SU-DHL-6 (cell line): ENCODE measurements around the gene TSKS.

Experiments
- H2AFZ ChIP-seq: fragments of 200-600 bp; sonication (generic); 2 replicates; pipeline ENCODE4 v1.6.1; 2014; ENCODE audit warnings: low read depth, mild to moderate bottlenecking, moderate library complexity, mixed read lengths, antibody characterized with exemption, low read length; ENCODE audit not compliant: severe bottlenecking
- H3F3A ChIP-seq: fragments of 200-600 bp; shearing (Covaris generic); 2 replicates; pipeline ENCODE4 v1.6.0; 2016; ENCODE audit warnings: antibody characterized with exemption, mild to moderate bottlenecking; ENCODE audit not compliant: insufficient read depth
- H3K27ac ChIP-seq: fragments of 200-600 bp; sonication (generic); 2 replicates; pipeline ENCODE4 v1.5.1; 2016; ENCODE audit warnings: low read depth, mild to moderate bottlenecking, low read length, moderate library complexity, mixed read lengths
- H3K27me3 ChIP-seq: fragments of 200-600 bp; sonication (generic), shearing (Covaris generic); 2 replicates; pipeline ENCODE4 v1.6.0; 2014; ENCODE audit warnings: mild to moderate bottlenecking, low read length
- H3K36me3 ChIP-seq: fragments of 200-600 bp; sonication (generic); 2 replicates; pipeline ENCODE4 v1.6.1; 2014; ENCODE audit warnings: mild to moderate bottlenecking, low read length, mixed read lengths
- H3K4me2 ChIP-seq: fragments of 300-600, 200-600 bp; shearing (Covaris generic), sonication (generic); 2 replicates; pipeline ENCODE4 v1.6.0; 2014; ENCODE audit warnings: low read length, low read depth, mild to moderate bottlenecking; ENCODE audit not compliant: poor library complexity, severe bottlenecking
- H3K4me3 ChIP-seq: fragments of 200-600 bp; sonication (generic); 2 replicates; pipeline ENCODE4 v1.5.1; 2014; ENCODE audit warnings: antibody characterized with exemption, low read length, mild to moderate bottlenecking, mixed read lengths; ENCODE audit not compliant: insufficient read depth, poor library complexity, severe bottlenecking
- H3K79me2 ChIP-seq: fragments of 200-600 bp; sonication (generic); 2 replicates; pipeline ENCODE4 v1.6.1; 2014; ENCODE audit warnings: mild to moderate bottlenecking, low read length, moderate library complexity; ENCODE audit not compliant: insufficient read depth
- H3K9ac ChIP-seq: fragments of 200-600 bp; sonication (generic); 2 replicates; pipeline ENCODE4 v1.7.0; 2014; ENCODE audit warnings: mild to moderate bottlenecking, low read length
- H3K9me2 ChIP-seq: fragments of 200-600 bp; sonication (generic); replicated peaks from 2 replicates; pipeline ENCODE4 v1.6.1; 2014; ENCODE audit warnings: low read length; ENCODE audit not compliant: insufficient read depth
- H3K9me3 ChIP-seq: fragments of 200-600 bp; sonication (generic); 2 replicates; pipeline ENCODE4 v1.6.1; 2014; ENCODE audit warnings: low read length, mixed read lengths; ENCODE audit not compliant: insufficient read depth
- H4K20me1 ChIP-seq: fragments of 200-600 bp; sonication (generic); 2 replicates; pipeline ENCODE4 v1.6.1; 2014; ENCODE audit warnings: low read depth, mild to moderate bottlenecking, antibody characterized with exemption, low read length, moderate library complexity, mixed read lengths
- CTCF ChIP-seq: fragments of 200-600 bp; sonication (generic); IDR thresholded peaks from one replicate; pipeline ENCODE4 v1.5.1; 2017; ENCODE audit warnings: antibody characterized with exemption, mild to moderate bottlenecking, low read length, moderate library complexity; ENCODE audit not compliant: insufficient read depth, poor library complexity, severe bottlenecking
- EZH2phosphoT487 ChIP-seq: fragments of 200-600 bp; sonication (generic), shearing (Covaris generic); conservative IDR thresholded peaks from 2 replicates; pipeline ENCODE4 v1.6.1; 2018; ENCODE audit warnings: mild to moderate bottlenecking, antibody characterized with exemption, low read length, moderate library complexity, mixed read lengths

The TSKS gene, protein sequence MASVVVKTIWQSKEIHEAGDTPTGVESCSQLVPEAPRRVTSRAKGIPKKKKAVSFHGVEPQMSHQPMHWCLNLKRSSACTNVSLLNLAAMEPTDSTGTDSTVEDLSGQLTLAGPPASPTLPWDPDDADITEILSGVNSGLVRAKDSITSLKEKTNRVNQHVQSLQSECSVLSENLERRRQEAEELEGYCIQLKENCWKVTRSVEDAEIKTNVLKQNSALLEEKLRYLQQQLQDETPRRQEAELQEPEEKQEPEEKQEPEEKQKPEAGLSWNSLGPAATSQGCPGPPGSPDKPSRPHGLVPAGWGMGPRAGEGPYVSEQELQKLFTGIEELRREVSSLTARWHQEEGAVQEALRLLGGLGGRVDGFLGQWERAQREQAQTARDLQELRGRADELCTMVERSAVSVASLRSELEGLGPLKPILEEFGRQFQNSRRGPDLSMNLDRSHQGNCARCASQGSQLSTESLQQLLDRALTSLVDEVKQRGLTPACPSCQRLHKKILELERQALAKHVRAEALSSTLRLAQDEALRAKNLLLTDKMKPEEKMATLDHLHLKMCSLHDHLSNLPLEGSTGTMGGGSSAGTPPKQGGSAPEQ

DNA sequence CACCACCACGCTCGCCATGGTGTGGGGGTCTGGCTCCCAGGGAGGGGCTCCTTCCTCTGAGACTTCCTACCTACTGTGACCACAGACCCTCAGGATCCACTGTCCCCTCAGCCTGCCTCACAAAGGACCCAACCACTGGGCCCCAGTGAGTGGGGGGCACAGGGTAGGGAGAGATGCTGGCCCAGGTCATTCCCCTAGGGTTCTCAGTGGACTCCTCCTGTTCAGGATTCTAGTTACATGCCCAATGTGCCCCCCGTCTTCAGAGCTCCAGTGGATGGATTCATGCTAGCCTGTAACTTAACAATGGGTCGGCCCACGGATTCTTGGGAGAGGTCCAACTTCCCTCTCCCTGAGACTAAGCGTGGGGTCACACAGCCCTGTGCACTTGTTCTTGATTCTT is at the start of gene TSKS:
TSS of gene TSKS (minus strand) at position 77 of the 400 bp plus-strand sequence. CDS start at position 18, 59 bp downstream.
- H3K4me3 ChIP-seq, result no peak within 1 kb of the TSS
- no peak within 1 kb of the TSS for H3K4me2 ChIP-seq
- H4K20me1 ChIP-seq, result no peaks in the 10 kb centered on the region
- no peaks in the 10 kb centered on the region for H3K9me2 ChIP-seq
- no peak for TF ChIP-seq EZH2phosphoT487
- TF ChIP-seq CTCF, result no peak
- no peak within 1 kb of the TSS for H3K9ac ChIP-seq
- H2AFZ ChIP-seq, result no peak within 1 kb of the TSS
- no peak within 1 kb of the TSS for H3K27ac ChIP-seq
- no peaks in the 10 kb centered on the region for H3K36me3 ChIP-seq
- H3K27me3 ChIP-seq, result no peaks in the 10 kb centered on the region
- H3K9me3 ChIP-seq, result no peaks in the 10 kb centered on the region
- H3F3A ChIP-seq, result no peaks in the 10 kb centered on the region
- H3K79me2 ChIP-seq, result peaks cover 14% of the 10 kb centered on the region

DNA sequence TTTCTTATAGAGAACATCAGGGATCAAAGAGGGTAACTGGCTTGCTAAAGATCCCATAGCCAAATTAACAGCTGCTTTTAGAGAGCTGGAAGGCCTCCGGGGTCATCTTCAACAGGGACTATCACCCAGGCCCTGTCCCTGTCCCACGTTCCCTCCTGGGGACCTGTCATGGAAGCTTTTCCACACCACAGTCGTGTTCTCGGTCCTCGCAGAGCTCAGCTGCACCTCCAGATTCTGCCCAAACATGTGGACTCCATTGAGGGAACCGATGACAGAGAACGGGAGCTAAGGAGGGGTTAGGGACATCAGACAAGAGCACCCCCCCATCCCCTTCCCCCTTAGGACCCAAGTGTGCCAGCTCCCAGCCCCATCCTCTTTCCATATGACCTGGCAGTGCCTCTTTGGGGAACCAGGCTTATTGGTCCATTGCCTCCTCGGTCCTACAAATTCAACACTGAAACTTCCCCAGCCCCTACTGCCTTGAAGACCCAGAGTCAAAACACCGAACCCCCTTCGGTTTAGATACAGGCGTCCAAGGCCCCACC is 49.4 kb upstream of the TSKS start:
- Histone ChIP-seq H2AFZ (peak overlapping the region; percentile 93), H3K79me2 (no peaks in the 10 kb centered on the region), H3K27ac (peak overlapping the region; percentile 55), H3K27me3 (no peaks in the 10 kb centered on the region), H3K9me2 (no peaks in the 10 kb centered on the region), H3K9me3 (no peaks in the 10 kb centered on the region), H4K20me1 (no peaks in the 10 kb centered on the region), H3K9ac (peak overlapping the region; percentile 62), H3K36me3 (no peaks in the 10 kb centered on the region), H3F3A (peaks cover 26% of the 10 kb centered on the region), H3K4me2 (peak overlapping the region; percentile 85), H3K4me3 (peak overlapping the region; percentile 69)
- TF ChIP-seq EZH2phosphoT487 (no peak), CTCF (no peak)

DNA sequence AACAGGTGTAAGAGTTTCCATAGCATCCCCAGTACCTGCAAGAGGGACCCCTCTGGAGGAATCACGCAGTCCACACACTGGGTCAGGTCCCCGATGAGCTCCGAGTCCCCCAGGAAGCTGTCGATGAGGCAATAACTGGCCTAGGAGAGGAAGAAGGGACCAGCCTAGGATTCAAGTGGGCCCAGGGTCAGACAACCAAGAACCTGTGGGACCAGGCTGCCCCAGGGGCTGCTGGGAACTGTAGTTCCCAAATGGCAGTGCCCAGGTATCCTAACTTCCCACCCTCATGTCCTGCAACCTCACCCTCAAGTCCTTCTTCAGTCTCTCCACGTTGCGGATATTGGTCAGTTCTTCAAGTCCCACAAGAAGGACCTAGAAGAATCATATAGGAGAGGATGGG is 48.2 kb upstream of the TSKS start:
- Histone ChIP-seq H2AFZ (no peak overlapping the region), H3K4me2 (no peak overlapping the region), H3K79me2 (no peaks in the 10 kb centered on the region), H4K20me1 (no peaks in the 10 kb centered on the region), H3K9me2 (no peaks in the 10 kb centered on the region), H3K9me3 (no peaks in the 10 kb centered on the region), H3F3A (peaks cover 20% of the 10 kb centered on the region), H3K27me3 (no peaks in the 10 kb centered on the region), H3K27ac (no peak overlapping the region), H3K36me3 (no peaks in the 10 kb centered on the region), H3K4me3 (no peak overlapping the region), H3K9ac (no peak overlapping the region)
- TF ChIP-seq CTCF (no peak), EZH2phosphoT487 (no peak)
